GOT3 (cell line): Measurements from ENCODE around the gene WRAP73.
"Not testable (repeated sequence)": the region's sequence is repeated elsewhere in the genome, so short reads cannot be mapped to it uniquely, and the experiment has no call there.

Source experiments
- DNase-seq: peaks from one replicate; lab custom pipeline; 2025; ENCODE audit warnings: mixed read lengths; lab: John Stamatoyannopoulos, UW

WRAP73 gene

GRCh38 chr1:3596663-3597598 lies 53.0 kb downstream of the WRAP73 start:
- no peak for DNase-seq

- no peak for DNase-seq
Measured at GRCh38 chr1:3595949-3596348, 54.0 kb downstream of the WRAP73 start.

- DNase-seq = no peak
Measured at GRCh38 chr1:3594706-3595377, 55.1 kb downstream of the WRAP73 start.

GRCh38 chr1:3593745-3594144 lies 56.2 kb downstream of the WRAP73 start:
- DNase-seq = no peak

- no peak for DNase-seq
Measured at GRCh38 chr1:3593334-3593733, 56.6 kb downstream of the WRAP73 start.

GRCh38 chr1:3590951-3591865 lies 58.7 kb downstream of the WRAP73 start:
- no peak for DNase-seq

DNA sequence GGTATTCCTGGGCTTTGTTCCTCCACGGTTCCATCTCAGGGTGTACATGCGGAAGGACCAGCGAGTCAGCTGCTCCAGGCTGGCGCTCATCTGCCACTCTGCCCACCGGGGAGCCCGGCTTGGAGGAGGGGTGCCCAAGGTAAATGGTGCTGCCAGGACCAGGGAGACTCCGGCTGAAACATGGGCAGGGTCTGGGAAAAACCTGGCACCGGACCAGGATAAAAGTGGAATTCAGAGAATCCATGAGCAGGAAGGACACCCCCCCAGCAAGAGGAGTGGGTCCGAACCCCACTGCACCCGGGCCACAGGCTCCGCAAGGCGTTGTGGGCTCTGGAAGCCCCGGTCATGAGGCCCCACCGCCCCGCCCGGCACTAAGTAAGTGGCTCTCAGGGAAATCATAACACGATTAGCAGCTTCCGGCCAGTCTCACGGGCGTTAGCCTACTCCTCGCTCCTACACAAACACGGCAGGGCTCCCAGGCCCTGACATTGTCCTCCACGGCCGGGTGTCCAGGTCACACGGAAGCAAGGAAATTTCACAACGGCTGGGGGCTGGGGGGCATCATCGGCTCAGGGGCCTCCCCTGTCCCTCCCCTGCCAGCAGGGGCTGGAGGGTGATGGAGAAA lies 59.7 kb downstream of the WRAP73 start:
- DNase-seq = no peak

GRCh38 chr1:3588395-3588794 lies 61.5 kb downstream of the WRAP73 start:
- no peak for DNase-seq

- DNase-seq = no peak
Measured at GRCh38 chr1:3586986-3587759, 62.7 kb downstream of the WRAP73 start.

- no peak for DNase-seq
Measured at GRCh38 chr1:3585940-3586568, 63.8 kb downstream of the WRAP73 start.

GRCh38 chr1:3585353-3585868 lies 64.5 kb downstream of the WRAP73 start:
- not testable (repeated sequence) for DNase-seq

- no peak for DNase-seq
Measured at GRCh38 chr1:3584915-3585314, 65.0 kb downstream of the WRAP73 start.

DNA sequence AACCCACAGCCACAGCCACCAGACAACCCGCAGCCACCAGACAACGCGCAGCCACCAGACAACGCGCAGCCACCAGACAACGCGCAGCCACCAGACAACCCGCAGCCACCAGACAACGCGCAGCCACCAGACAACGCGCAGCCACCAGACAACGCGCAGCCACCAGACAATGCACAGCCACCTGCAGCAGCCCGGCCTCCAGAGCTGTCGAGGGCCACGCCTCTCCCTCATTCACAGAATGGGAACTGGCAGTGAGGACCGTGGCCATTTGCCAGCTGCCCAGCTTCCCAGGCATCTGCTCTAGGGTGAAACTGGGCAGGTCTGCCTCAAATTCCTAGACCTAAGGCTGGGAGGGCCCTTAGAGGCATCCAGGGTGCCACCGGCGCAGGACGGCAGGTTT lies 66.2 kb downstream of the WRAP73 start:
- DNase-seq = not testable (repeated sequence)

DNA sequence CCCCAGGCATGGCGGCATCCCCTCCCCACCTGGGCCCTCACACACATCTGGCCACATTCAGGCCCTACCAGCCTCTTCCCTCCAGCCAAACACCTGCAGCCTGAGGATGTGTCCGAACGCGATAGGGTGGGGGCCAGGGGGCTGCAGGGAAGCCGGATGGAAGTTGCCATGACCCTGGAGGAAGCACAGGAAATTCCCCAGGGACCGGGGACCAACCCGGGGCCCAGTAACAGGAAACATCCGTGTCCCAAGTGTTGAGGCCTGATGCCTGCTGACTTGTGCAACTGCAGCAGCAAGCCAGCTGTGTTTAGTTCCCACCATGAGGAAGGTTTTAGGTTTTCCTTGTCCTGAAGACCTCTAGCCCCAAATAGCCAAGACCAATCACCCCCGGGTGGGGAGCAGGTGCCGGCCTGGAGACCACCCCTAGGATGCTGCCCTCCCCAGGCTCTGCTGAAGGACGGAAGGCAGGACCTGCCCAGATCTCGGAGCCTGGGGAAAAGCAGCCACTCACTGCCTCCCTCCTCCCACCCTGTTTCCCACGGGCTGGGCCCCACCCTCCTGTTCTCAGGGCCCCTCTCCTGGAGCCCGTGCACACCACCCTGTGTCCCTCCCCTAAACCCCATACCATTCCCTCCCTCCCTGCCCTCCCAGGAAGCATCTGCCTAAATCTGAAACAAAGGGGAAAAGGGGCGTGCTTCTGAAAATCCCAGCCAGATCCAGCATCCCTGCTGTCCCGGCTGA lies 68.4 kb downstream of the WRAP73 start:
- no peak for DNase-seq
